Progenitor cell of endocrine pancreas (in vitro differentiated cells): ENCODE measurements around the gene ZMYND8. TPM values are rescaled to one million over a fixed set of nuclear protein-coding genes. Genes with fewer than 3 reads are reported as not detected.

Source experiments
- DNase-seq: peaks from one replicate; pipeline ENCODE4 v3.0.0; 2021; ENCODE audit warnings: low spot score; ENCODE audit not compliant: unreplicated experiment
- H3K27ac Mint-ChIP-seq: 2 replicates; pipeline ENCODE4 v1.8.0; 2021; ENCODE audit warnings: mild to moderate bottlenecking, moderate library complexity, mixed read lengths
- H3K27me3 Mint-ChIP-seq: 2 replicates; pipeline ENCODE4 v1.8.0; 2021; ENCODE audit warnings: mixed read lengths
- H3K36me3 Mint-ChIP-seq: 2 replicates; pipeline ENCODE4 v1.8.0; 2022; ENCODE audit warnings: mixed read lengths; ENCODE audit not compliant: insufficient read depth
- H3K4me1 Mint-ChIP-seq: 2 replicates; pipeline ENCODE4 v1.8.0; 2021; ENCODE audit warnings: low read depth, mixed read lengths
- H3K4me3 Mint-ChIP-seq: 2 replicates; pipeline ENCODE4 v1.8.0; 2021; ENCODE audit warnings: low read depth, mild to moderate bottlenecking, moderate library complexity, mixed read lengths
- H3K9me3 Mint-ChIP-seq: 2 replicates; pipeline ENCODE4 v1.8.0; 2021; ENCODE audit warnings: low read depth, mixed read lengths
- total RNA-seq: library from RNA; stranded (reverse); gene quantifications from 2 replicates; pipeline ENCODE4 v1.2.1, GENCODE V29; 2021
- TF ChIP-seq, protein P1 (sequence below): fragments of 200-600 bp; sonication (generic); IDR thresholded peaks from one replicate; pipeline ENCODE4 v1.5.0; 2021; ENCODE audit warnings: antibody characterized with exemption, mild to moderate bottlenecking; ENCODE audit not compliant: unreplicated experiment

Gene ZMYND8
- total RNA-seq, 1 donor from 2014 or later: 102 TPM

DNA sequence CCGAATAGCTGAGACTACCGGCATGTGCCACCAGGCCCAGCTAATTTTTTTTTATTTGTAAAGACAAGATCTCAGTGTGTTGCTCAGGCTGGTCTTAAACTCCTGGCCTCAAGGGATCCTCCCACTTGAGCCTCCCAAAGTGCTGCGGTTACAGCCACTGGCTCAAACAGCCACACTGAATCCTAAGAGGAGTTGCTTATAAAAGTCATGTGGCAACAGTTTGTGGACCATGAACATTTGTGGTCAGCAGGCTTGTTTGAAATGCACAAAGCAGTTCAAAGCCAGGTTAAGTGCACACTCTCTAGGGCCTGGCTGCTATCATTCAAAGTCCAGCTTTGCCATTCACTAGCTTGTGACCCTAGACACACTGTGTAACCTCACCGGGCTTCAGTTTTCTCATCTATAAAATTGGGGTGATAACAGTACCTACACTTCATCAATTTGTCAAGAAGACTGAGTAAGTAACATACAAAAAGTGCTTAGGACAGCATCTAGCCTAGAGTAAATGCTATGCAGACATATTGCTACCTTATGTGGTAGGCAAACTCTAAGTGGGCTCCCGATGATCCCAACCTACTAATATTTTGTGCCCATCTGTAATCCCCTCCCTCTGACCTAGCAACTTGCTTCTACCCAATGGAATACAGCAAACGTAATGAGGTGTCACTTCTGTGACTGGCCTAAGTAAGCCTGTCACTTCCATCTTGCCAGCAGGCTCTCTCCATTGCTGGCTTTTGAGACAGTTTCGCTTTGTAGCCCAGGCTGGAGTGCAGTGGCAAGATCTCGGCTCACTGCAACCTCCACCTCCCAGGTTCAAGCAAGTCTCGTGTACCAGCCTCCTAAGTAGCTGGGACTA is 122.9 kb downstream of the ZMYND8 start:
- peak overlapping the region; percentile 76 for H3K27ac Mint-ChIP-seq
- TF ChIP-seq, protein P1, sequence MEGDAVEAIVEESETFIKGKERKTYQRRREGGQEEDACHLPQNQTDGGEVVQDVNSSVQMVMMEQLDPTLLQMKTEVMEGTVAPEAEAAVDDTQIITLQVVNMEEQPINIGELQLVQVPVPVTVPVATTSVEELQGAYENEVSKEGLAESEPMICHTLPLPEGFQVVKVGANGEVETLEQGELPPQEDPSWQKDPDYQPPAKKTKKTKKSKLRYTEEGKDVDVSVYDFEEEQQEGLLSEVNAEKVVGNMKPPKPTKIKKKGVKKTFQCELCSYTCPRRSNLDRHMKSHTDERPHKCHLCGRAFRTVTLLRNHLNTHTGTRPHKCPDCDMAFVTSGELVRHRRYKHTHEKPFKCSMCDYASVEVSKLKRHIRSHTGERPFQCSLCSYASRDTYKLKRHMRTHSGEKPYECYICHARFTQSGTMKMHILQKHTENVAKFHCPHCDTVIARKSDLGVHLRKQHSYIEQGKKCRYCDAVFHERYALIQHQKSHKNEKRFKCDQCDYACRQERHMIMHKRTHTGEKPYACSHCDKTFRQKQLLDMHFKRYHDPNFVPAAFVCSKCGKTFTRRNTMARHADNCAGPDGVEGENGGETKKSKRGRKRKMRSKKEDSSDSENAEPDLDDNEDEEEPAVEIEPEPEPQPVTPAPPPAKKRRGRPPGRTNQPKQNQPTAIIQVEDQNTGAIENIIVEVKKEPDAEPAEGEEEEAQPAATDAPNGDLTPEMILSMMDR: no peak
- H3K27me3 Mint-ChIP-seq: no peaks in the 10 kb centered on the region
- H3K36me3 Mint-ChIP-seq: peaks cover 34% of the 10 kb centered on the region
- no peak for DNase-seq
- H3K4me1 Mint-ChIP-seq: peaks cover 2% of the 10 kb centered on the region
- H3K9me3 Mint-ChIP-seq: no peaks in the 10 kb centered on the region
- no peak overlapping the region for H3K4me3 Mint-ChIP-seq

DNA sequence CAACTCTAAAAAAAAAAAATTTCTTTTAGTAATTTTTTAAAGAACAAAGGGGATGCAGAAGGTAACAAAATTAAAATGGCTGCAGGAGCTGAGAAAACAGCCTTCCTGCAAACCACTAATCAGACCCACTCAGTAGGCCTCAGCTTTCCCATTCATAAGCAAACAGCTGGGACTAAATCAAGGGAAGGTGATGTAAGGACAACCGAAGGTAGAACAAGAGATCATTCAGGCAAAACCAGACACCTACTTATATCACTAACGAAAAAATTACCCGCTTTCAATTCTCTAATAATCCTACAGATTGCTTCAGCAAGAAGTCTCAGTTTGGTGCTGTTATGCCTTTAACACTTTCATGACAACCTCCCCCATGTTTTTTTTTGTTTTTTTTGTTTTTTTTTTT is 124.0 kb downstream of the ZMYND8 start:
- no peak for DNase-seq
- Mint-ChIP-seq H3K36me3 (peaks cover 29% of the 10 kb centered on the region), H3K9me3 (no peaks in the 10 kb centered on the region), H3K27me3 (no peaks in the 10 kb centered on the region), H3K4me1 (peaks cover 2% of the 10 kb centered on the region), H3K27ac (no peak overlapping the region), H3K4me3 (no peak overlapping the region)
- TF ChIP-seq, protein P1: no peak

DNA sequence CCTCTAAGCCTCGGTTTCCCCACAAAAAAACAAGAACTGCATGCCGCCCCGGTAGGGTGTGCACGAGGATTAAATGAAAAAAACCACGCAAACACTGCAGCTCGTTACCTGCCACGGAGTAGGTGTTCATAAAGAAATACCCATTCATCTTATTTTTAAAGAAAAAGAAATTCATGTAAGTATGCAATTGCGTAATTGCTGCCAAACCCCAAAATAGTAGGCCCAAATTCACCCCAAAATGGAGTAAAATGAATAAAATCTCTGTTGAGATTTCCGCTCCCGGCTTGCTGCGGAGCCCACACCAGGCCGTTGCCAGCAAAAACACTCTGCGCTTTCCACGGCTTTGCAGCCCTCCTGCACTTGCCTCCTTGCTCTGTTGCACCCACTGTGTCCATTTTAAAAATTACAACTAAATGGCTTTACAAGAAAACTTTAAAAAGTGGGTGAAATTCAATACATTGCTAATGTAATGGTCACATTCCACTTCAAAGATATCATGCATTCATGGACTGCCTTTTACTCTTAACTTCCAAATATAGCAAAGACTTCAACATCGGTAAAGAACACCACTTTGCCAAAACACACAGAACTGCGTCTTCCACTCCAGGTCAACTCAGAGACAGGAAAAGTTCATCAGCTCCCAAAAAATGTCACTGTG is 125.0 kb downstream of the ZMYND8 start:
- Mint-ChIP-seq H3K4me1 (peaks cover 2% of the 10 kb centered on the region), H3K36me3 (peaks cover 29% of the 10 kb centered on the region), H3K9me3 (no peaks in the 10 kb centered on the region), H3K27ac (peak overlapping the region; percentile 1), H3K27me3 (no peaks in the 10 kb centered on the region), H3K4me3 (no peak overlapping the region)
- DNase-seq: no peak
- TF ChIP-seq, protein P1: no peak

DNA sequence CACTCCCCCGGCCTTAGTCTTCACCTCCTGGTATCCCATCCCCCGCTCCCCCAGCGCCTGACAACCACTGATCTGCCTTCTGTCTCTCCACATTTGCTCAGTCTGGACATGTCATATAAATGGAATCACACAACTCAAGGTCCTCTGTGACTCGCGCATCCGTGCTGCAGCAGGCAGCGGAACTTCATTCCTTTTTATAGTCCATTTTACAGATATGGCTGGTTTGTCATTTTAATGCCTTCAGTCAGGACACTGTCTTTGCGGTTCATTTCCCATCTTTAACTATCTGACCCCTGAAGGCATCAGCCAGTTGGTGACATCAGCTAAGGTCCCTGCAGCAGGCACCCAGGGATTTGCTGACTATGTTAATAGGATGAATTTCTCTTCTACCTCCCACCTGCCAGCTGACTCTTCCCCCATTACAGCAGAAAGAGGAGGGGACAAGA is 125.7 kb downstream of the ZMYND8 start:
- Mint-ChIP-seq H3K27ac (no peak overlapping the region), H3K4me1 (peaks cover 2% of the 10 kb centered on the region), H3K27me3 (no peaks in the 10 kb centered on the region), H3K4me3 (no peak overlapping the region), H3K9me3 (no peaks in the 10 kb centered on the region), H3K36me3 (peaks cover 28% of the 10 kb centered on the region)
- TF ChIP-seq, protein P1: no peak
- DNase-seq: no peak

DNA sequence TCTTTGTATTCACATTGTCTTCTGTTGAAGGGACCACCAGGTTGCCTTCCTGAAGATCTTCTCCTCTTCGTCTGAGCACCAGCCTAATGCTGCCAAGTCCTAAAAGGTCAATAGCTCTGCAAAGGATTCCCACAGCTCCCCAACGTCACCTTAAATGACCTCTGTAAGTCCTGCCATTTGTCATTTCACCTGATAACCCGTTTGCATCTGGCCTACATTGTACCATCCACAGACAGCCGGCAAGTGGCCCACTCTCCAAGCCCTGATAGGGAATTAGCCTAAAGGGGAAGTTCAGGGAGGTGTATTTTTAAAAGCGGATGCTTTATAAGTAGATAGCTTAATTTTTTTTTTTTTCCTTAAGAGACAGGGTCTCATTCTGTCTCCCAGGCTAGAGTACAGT is 127.8 kb downstream of the ZMYND8 start:
- no peak overlapping the region for H3K4me3 Mint-ChIP-seq
- peaks cover 34% of the 10 kb centered on the region for H3K36me3 Mint-ChIP-seq
- peaks cover 2% of the 10 kb centered on the region for H3K4me1 Mint-ChIP-seq
- TF ChIP-seq, protein P1: no peak
- H3K27me3 Mint-ChIP-seq: no peaks in the 10 kb centered on the region
- peak overlapping the region; percentile 11 for H3K27ac Mint-ChIP-seq
- DNase-seq: no peak
- no peaks in the 10 kb centered on the region for H3K9me3 Mint-ChIP-seq
